GM19397 (cell line): Measurements from ENCODE around the gene GCDH.
"Not testable (repeated sequence)": the region's sequence is repeated elsewhere in the genome, so short reads cannot be mapped to it uniquely, and the experiment has no call there.

Experiments
- ATAC-seq: cut with Tn5 transposase; IDR thresholded peaks from one replicate; pipeline ENCODE4 v1.9.1; 2021; ENCODE audit warnings: mild to moderate bottlenecking, moderate library complexity; ENCODE audit not compliant: unreplicated experiment

The GCDH gene

GRCh38 chr19:12890787-12891552 lies at the start of gene GCDH:
Gene GCDH, plus strand, starts transcription at chr19:12891160. Its CDS starts 145 bp downstream, at chr19:12891305.
- peak; percentile 91 for ATAC-seq

DNA sequence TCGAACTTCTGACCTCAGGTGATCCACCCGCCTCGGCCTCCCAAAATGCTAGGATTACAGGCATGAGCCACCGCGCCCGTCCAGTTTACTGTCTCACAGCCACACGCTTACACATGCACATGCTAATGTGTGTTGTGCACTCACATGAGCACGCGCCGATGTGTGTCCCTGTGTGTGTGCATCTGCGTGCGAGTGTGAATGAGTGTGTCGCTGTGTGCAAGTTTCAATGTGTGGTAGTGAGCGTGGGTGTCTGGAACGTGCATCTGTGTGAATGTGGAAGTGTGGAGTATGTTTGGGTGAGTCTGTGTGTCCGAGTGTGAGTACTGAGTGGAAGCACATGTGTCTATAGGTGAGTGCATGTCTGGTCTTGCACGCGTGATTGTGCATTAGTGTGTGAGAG lies 48.4 kb upstream of the GCDH start:
- no peak for ATAC-seq

DNA sequence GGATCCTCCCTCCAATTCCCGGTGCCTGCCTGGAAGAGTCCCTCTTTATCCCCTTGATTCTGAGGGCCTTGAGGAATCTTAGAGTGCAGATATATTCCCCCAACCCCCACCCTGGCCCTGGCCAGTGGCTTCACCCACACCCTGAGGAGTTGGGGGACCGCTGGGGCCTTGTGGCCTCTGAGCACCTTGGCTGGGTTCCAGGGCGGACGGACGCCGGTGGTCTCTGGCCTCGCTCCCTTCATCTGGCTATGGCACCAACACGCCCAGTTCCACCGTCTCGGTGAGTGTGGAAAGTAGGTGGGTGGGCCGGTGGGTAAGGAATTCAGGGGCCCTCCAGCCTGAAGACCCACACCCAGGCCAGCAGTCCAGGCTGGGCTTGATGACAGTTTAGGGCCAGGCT lies 47.6 kb upstream of the GCDH start:
- no peak for ATAC-seq

GRCh38 chr19:12843999-12844732 lies 46.8 kb upstream of the GCDH start:
- ATAC-seq, result no peak

DNA sequence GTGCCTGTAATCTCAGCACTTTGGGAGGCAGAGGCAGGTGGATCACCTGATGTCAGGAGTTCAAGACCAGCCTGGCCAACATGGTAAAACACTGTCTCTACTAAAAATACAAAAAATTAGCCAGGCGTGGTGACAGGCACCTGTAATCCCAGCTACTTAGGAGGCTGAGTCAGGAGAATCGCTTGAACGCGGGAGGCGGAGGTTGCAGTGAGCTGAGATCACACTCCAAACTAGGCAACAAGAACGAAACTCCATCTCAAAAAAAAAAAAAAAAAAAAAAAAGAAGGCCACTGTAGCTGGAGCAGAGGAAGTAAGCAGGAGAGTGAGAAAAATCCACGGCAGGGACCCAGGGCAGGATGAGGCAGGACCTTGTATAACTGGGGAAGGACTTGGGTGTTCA lies 44.3 kb upstream of the GCDH start:
- not testable (repeated sequence) for ATAC-seq

GRCh38 chr19:12847159-12848139 lies 43.5 kb upstream of the GCDH start:
- peak; percentile 55 for ATAC-seq

- no peak for ATAC-seq
These were observed 34.3 kb upstream of the GCDH start for GRCh38 chr19:12856653-12857052.

DNA sequence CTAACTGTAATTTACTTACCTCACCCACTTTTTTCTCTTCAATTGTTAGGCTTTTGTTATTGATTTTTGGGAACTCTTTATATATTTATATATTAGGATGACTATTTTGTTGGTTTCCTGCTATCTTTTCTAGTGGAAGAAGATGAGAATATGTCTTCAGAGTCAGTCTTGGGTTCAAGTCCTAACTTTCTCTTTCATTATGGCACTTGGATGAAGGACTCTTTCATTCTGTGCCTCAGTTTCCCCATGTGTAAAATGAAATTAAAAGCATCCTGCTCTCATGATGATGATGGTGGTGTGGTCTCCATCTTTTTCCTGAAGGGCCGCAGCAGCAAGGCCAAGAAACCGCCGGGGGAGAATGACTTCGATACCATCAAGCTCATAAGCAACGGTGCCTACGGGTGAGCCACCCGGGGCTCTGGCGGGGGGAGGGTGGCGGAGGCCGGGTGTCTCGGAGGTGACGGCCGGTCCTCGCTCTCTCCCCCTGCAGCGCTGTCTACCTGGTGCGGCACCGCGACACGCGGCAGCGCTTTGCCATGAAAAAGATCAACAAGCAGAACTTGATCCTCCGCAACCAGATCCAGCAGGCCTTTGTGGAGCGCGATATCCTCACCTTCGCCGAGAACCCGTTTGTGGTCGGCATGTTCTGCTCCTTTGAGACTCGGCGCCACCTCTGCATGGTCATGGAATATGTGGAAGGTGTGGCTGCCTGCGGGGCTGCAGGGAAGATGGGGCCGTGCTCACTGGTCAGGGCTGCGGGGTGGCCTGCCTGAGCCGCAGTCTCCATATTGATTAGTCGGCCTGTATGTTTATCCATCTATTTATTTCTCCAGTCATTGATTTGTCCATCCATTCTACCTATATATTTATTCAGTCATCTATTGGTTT lies 32.7 kb upstream of the GCDH start:
- no peak for ATAC-seq

DNA sequence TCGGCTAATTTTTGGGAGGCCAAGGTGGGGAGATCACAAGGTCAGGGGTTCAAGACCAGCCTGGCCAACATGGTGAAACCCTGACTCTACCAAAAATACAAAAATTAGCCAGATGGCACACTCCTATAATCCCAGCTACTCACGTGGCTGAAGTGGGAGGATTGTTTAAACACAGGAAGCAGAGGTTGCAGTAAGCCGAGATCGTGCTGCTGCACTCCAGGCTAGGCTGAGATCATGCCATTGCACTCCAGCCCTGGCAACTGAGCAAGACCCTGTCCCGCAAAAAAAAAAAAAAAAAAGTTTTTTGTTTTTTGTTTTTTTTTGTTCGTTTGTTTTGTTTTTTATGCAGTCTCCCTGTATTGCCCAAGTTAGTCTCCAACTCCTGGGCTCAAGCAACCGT lies 31.4 kb upstream of the GCDH start:
- no peak for ATAC-seq

- no peak for ATAC-seq
These were observed 26.8 kb upstream of the GCDH start for GRCh38 chr19:12864143-12864542.

GRCh38 chr19:12864721-12865715 lies 25.9 kb upstream of the GCDH start:
- ATAC-seq, result no peak

GRCh38 chr19:12865746-12866415 lies 25.1 kb upstream of the GCDH start:
- no peak for ATAC-seq

DNA sequence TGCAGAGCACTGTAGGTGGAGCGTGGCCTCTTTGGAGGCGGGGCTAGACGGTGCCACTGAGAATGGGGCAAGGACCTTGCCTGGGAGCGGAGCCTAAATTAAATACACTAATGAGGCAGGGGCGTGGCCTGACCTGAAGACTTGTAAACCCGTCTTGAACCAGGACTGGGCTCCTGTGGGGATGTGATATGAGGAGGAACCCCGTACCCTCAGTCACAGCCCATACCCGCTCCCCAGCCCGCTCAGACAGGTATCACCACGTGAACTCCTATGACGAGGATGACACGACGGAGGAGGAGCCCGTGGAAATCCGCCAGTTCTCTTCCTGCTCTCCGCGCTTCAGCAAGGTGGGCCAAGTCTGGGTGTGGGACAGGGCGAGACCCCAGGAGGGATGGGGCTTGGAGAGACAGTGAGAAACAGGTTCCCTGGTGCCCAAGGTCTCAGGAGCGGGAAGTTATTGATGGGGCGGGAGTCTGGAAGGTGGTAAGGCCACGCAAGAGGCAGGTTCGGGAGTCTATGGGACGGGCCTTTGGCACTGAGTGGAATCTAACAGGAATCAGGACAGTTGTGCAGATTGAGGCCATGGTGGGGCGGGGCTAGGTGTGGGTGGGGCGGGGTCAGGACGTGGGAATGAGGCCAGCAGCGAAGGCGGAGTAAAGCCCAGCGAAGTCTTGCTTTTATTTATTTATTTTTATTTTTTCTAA lies 24.4 kb upstream of the GCDH start:
- no peak for ATAC-seq

DNA sequence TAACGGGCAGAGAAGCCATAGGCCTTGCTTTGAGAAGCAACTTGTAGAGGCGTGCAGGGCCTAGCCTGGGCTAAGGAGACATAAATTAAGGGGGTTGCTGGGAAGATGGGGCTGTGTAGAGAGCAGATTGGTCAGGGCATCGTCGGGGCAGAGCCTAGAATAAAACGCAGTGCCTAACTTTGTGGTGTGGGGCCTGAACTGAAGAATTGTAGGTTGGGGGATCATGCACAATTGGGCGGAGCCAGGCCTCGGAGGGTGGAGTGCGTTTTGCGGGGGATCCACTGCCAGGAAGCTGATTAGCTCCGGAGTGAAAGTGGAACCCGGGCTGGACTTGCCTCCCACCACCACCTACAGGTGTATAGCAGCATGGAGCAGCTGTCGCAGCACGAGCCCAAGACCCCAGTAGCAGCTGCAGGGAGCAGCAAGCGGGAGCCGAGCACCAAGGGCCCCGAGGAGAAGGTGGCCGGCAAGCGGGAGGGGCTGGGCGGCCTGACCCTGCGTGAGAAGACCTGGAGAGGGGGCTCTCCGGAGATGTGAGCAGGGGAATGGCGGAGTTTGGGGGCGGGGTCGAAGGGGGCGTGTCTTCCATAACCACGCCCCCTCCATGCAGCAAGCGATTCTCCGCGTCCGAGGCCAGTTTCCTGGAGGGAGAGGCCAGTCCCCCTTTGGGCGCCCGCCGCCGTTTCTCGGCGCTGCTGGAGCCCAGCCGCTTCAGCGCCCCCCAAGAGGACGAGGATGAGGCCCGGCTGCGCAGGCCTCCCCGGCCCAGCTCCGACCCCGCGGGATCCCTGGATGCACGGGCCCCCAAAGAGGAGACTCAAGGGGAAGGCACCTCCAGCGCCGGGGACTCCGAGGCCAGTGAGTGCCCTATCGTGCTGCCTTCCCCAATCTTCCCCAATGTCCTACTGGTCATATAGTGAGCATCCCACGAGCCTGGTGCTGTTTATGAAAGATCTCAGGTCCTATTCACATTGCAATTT lies 23.6 kb upstream of the GCDH start:
- ATAC-seq, result peak; percentile 62

DNA sequence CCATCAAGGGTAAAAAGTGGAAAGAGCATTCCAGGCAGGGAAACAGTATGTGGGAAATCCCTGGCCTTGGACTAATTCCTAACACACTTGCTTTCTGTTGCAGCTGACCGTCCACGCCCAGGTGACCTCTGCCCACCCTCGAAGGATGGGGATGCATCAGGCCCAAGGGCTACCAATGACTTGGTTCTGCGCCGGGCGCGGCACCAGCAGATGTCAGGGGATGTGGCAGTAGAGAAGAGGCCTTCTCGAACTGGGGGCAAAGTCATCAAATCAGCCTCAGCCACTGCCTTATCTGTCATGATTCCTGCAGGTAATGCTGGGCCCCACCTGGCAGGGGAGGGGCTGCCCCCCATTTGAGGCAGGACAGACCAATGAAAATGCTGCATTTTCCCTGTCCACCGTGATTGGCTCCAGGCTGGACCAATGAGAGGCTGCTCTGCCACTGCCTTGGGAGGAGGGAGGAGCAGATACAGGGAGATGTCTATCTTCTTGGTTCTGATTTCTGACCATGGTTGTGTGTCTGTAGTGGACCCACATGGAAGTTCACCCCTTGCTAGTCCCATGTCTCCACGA lies 22.3 kb upstream of the GCDH start:
- ATAC-seq, result no peak

DNA sequence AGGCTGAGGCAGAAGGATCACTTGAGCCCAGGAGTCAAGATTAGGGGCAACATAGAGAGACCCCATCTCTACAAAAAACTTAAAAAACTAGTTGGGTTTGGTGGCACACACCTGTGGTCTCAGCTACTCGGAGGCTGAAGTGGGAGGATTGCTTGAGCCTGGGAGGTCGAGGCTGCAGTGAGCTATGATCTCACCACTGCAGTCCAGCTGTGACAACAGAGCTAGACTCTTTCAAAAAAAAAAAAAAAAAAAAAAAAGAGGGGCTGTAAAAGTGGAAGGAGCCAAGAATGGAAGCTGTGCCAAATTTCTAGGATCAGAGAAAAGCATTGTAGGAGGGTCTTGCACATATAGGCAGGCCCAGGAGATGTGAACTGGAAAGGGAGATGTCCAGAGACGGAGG lies 19.3 kb upstream of the GCDH start:
- no peak for ATAC-seq
